Measurements from ENCODE around the gene ITGA5.

ITGA5 gene

GRCh38 chr12:54389607-54390175 is 29.4 kb downstream of the ITGA5 start:
- Histone ChIP-seq H2AFZ (ENCODE audit: low read depth, low read length, severe bottlenecking) (no peak overlapping the region), H3K27ac (ENCODE audit: low read depth, low read length) (no peak overlapping the region), H3K9ac (ENCODE audit: low read length) (no peak overlapping the region)

GRCh38 chr12:54389134-54389508 is 29.9 kb downstream of the ITGA5 start:
- Histone ChIP-seq H3K79me2 (ENCODE audit: insufficient read depth, low read length) (no peaks in the 10 kb centered on the region), H2AFZ (ENCODE audit: low read depth, low read length, severe bottlenecking) (no peak overlapping the region), H4K20me1 (ENCODE audit: low read depth, low read length) (no peaks in the 10 kb centered on the region), H3K9ac (ENCODE audit: low read length) (no peak overlapping the region), H3K27ac (ENCODE audit: low read depth, low read length) (no peak overlapping the region), H3K4me2 (ENCODE audit: low read depth, low read length, poor library complexity, severe bottlenecking) (no peak overlapping the region), H3K36me3 (ENCODE audit: low read length) (no peaks in the 10 kb centered on the region), H3F3A (ENCODE audit: insufficient read depth) (no peaks in the 10 kb centered on the region), H3K9me2 (replicated peaks; ENCODE audit: insufficient read depth, low read length) (no peaks in the 10 kb centered on the region), H3K27me3 (ENCODE audit: low read length) (no peaks in the 10 kb centered on the region), H3K4me3 (ENCODE audit: insufficient read depth, low read length, poor library complexity, severe bottlenecking) (no peak overlapping the region), H3K9me3 (ENCODE audit: insufficient read depth, low read length) (no peaks in the 10 kb centered on the region)
- TF ChIP-seq EZH2phosphoT487 (conservative IDR thresholded peaks at IDR 0.05; ENCODE audit: low read length) (no peak), CTCF (IDR thresholded peaks at IDR 0.05; ENCODE audit: insufficient read depth, low read length, poor library complexity, severe bottlenecking) (no peak)

More at GRCh38 chr12:54389607-54390175, 29.4 kb downstream of the ITGA5 start:
- Histone ChIP-seq H3K79me2 (ENCODE audit: insufficient read depth, low read length) (no peaks in the 10 kb centered on the region), H3K9me2 (replicated peaks; ENCODE audit: insufficient read depth, low read length) (no peaks in the 10 kb centered on the region), H3K9me3 (ENCODE audit: insufficient read depth, low read length) (no peaks in the 10 kb centered on the region), H4K20me1 (ENCODE audit: low read depth, low read length) (no peaks in the 10 kb centered on the region), H3K27me3 (ENCODE audit: low read length) (no peaks in the 10 kb centered on the region), H3F3A (ENCODE audit: insufficient read depth) (no peaks in the 10 kb centered on the region), H3K36me3 (ENCODE audit: low read length) (no peaks in the 10 kb centered on the region), H3K4me2 (ENCODE audit: low read depth, low read length, poor library complexity, severe bottlenecking) (no peak overlapping the region), H3K4me3 (ENCODE audit: insufficient read depth, low read length, poor library complexity, severe bottlenecking) (no peak overlapping the region)
- TF ChIP-seq EZH2phosphoT487 (conservative IDR thresholded peaks at IDR 0.05; ENCODE audit: low read length) (no peak), CTCF (IDR thresholded peaks at IDR 0.05; ENCODE audit: insufficient read depth, low read length, poor library complexity, severe bottlenecking) (no peak)

- no peak overlapping the region for H3K9ac ChIP-seq (ENCODE audit: low read length)
- no peaks in the 10 kb centered on the region for H3K36me3 ChIP-seq (ENCODE audit: low read length)
- H3K27me3 ChIP-seq (ENCODE audit: low read length) = no peaks in the 10 kb centered on the region
- no peaks in the 10 kb centered on the region for H3K79me2 ChIP-seq (ENCODE audit: insufficient read depth, low read length)
- TF ChIP-seq EZH2phosphoT487 (conservative IDR thresholded peaks at IDR 0.05; ENCODE audit: low read length) = no peak
- H4K20me1 ChIP-seq (ENCODE audit: low read depth, low read length) = no peaks in the 10 kb centered on the region
- no peaks in the 10 kb centered on the region for H3K9me2 ChIP-seq (replicated peaks; ENCODE audit: insufficient read depth, low read length)
- no peak overlapping the region for H3K27ac ChIP-seq (ENCODE audit: low read depth, low read length)
- H2AFZ ChIP-seq (ENCODE audit: low read depth, low read length, severe bottlenecking) = no peak overlapping the region
- H3K4me3 ChIP-seq (ENCODE audit: insufficient read depth, low read length, poor library complexity, severe bottlenecking) = no peak overlapping the region
- no peaks in the 10 kb centered on the region for H3F3A ChIP-seq (ENCODE audit: insufficient read depth)
- H3K4me2 ChIP-seq (ENCODE audit: low read depth, low read length, poor library complexity, severe bottlenecking) = no peak overlapping the region
- no peaks in the 10 kb centered on the region for H3K9me3 ChIP-seq (ENCODE audit: insufficient read depth, low read length)
These were observed 30.6 kb downstream of the ITGA5 start for GRCh38 chr12:54388237-54389133.

- Histone ChIP-seq H3K9ac (ENCODE audit: low read length) (no peak overlapping the region), H2AFZ (ENCODE audit: low read depth, low read length, severe bottlenecking) (no peak overlapping the region), H4K20me1 (ENCODE audit: low read depth, low read length) (no peaks in the 10 kb centered on the region), H3K4me3 (ENCODE audit: insufficient read depth, low read length, poor library complexity, severe bottlenecking) (no peak overlapping the region), H3K9me3 (ENCODE audit: insufficient read depth, low read length) (no peaks in the 10 kb centered on the region), H3K4me2 (ENCODE audit: low read depth, low read length, poor library complexity, severe bottlenecking) (no peak overlapping the region), H3K79me2 (ENCODE audit: insufficient read depth, low read length) (no peaks in the 10 kb centered on the region), H3K27ac (ENCODE audit: low read depth, low read length) (no peak overlapping the region), H3K27me3 (ENCODE audit: low read length) (no peaks in the 10 kb centered on the region), H3K36me3 (ENCODE audit: low read length) (no peaks in the 10 kb centered on the region), H3K9me2 (replicated peaks; ENCODE audit: insufficient read depth, low read length) (no peaks in the 10 kb centered on the region), H3F3A (ENCODE audit: insufficient read depth) (no peaks in the 10 kb centered on the region)
- TF ChIP-seq EZH2phosphoT487 (conservative IDR thresholded peaks at IDR 0.05; ENCODE audit: low read length) (no peak), CTCF (IDR thresholded peaks at IDR 0.05; ENCODE audit: insufficient read depth, low read length, poor library complexity, severe bottlenecking) (no peak)
These were observed 32.0 kb downstream of the ITGA5 start for GRCh38 chr12:54387114-54387467.
